GM23248 (cell line): ENCODE measurements around the gene KIAA1586. TPM values are rescaled to one million over a fixed set of nuclear protein-coding genes. Genes with fewer than 3 reads are reported as not detected.

Experiments used
- DNase-seq: peaks from one replicate; pipeline ENCODE4 v3.0.0-alpha.2; 2015
- H2AFZ ChIP-seq: fragments of 200-600 bp; sonication (generic); 2 replicates; pipeline ENCODE4 v1.6.1; 2016; ENCODE audit warnings: antibody characterized with exemption
- H3F3A ChIP-seq: fragments of 200-600 bp; sonication (generic); 2 replicates; pipeline ENCODE4 v1.6.1; 2016; ENCODE audit warnings: mild to moderate bottlenecking, antibody characterized with exemption, mixed run types; ENCODE audit not compliant: insufficient read depth
- H3K27ac ChIP-seq: fragments of 200-600 bp; sonication (generic); 2 replicates; pipeline ENCODE4 v1.5.1; 2016; ENCODE audit warnings: mild to moderate bottlenecking
- H3K27me3 ChIP-seq: fragments of 200-600 bp; sonication (generic); replicated peaks from 2 replicates; pipeline ENCODE4 v1.6.1; 2016; ENCODE audit warnings: mild to moderate bottlenecking; ENCODE audit not compliant: insufficient read depth
- H3K36me3 ChIP-seq: fragments of 200-600 bp; sonication (generic); 2 replicates; pipeline ENCODE4 v1.6.1; 2016; ENCODE audit warnings: low read depth, mild to moderate bottlenecking
- H3K4me1 ChIP-seq: fragments of 200-600 bp; sonication (generic); 2 replicates; pipeline ENCODE4 v1.6.1; 2016; ENCODE audit warnings: mild to moderate bottlenecking; ENCODE audit not compliant: insufficient read depth
- H3K4me2 ChIP-seq: fragments of 200-600 bp; sonication (generic); one replicate; pipeline ENCODE4 v1.6.1; 2016; ENCODE audit warnings: mild to moderate bottlenecking; ENCODE audit not compliant: unreplicated experiment
- H3K4me3 ChIP-seq: fragments of 200-600 bp; sonication (generic); 2 replicates; pipeline ENCODE4 v1.5.1; 2016; ENCODE audit warnings: mild to moderate bottlenecking
- H3K79me2 ChIP-seq: fragments of 200-600 bp; sonication (generic); 2 replicates; pipeline ENCODE4 v1.6.1; 2016; ENCODE audit warnings: mild to moderate bottlenecking; ENCODE audit not compliant: insufficient read depth
- H3K9ac ChIP-seq: fragments of 200-600 bp; sonication (generic); 2 replicates; pipeline ENCODE4 v1.6.1; 2016; ENCODE audit warnings: mild to moderate bottlenecking
- H3K9me2 ChIP-seq: fragments of 200-600 bp; sonication (generic); 2 replicates; pipeline ENCODE4 v1.6.1; 2016; ENCODE audit warnings: mixed run types, mild to moderate bottlenecking, moderate library complexity; ENCODE audit not compliant: insufficient read depth
- H3K9me3 ChIP-seq: fragments of 200-600 bp; sonication (generic); one replicate; pipeline ENCODE4 v1.6.1; 2017; ENCODE audit warnings: low read depth
- H4K20me1 ChIP-seq: fragments of 200-600 bp; sonication (generic); 2 replicates; pipeline ENCODE4 v1.6.0; 2016; ENCODE audit not compliant: insufficient read depth
- EZH2 ChIP-seq: fragments of 200-600 bp; sonication (generic); IDR thresholded peaks from 2 replicates; pipeline ENCODE4 v1.6.1; 2018; ENCODE audit warnings: antibody characterized with exemption, mild to moderate bottlenecking; ENCODE audit not compliant: insufficient read depth, poor library complexity, severe bottlenecking
- EZH2phosphoT487 ChIP-seq: fragments of 200-600 bp; sonication (generic); IDR thresholded peaks from 2 replicates; pipeline ENCODE4 v1.6.1; 2018; ENCODE audit warnings: antibody characterized with exemption, moderate library complexity, mild to moderate bottlenecking, low read depth; ENCODE audit not compliant: insufficient read depth
- WGBS, 2 experiments: methylation state at CpG; one replicate each; pipeline ENCODE4 v1.1.6; 2015 to 2017; ENCODE audit warnings: low lambda C conversion rate in 2 of 2, low coverage in 1 of 2; ENCODE audit errors: missing lambda C conversion rate in 2 of 2; 5-methylcytosine and 5-hydroxymethylcytosine counted together
- in situ Hi-C: fragments of 300-500 bp; cut with MboI; formaldehyde crosslinking; loops from 2 replicates; pipeline ENCODE4 v1.15.0; 2020
- polyA plus RNA-seq: library from polyadenylated mRNA; unstranded; fragments of >200 nt; fragmentation: Nextera tagmentation; extraction: Ambion mirVana; gene quantifications from 2 replicates; pipeline ENCODE4 v1.2.1, GENCODE V29; 2016
- total RNA-seq: library from RNA; depleted of rRNA; stranded (reverse); fragments of >200 nt; shearing (Covaris generic); gene quantifications from 2 replicates; pipeline ENCODE4 v1.2.3, GENCODE V29; 2014

The KIAA1586 gene
- total and polyA plus RNA-seq, 2 experiments from 2014 or later = 11.8 to 19.0 TPM

DNA sequence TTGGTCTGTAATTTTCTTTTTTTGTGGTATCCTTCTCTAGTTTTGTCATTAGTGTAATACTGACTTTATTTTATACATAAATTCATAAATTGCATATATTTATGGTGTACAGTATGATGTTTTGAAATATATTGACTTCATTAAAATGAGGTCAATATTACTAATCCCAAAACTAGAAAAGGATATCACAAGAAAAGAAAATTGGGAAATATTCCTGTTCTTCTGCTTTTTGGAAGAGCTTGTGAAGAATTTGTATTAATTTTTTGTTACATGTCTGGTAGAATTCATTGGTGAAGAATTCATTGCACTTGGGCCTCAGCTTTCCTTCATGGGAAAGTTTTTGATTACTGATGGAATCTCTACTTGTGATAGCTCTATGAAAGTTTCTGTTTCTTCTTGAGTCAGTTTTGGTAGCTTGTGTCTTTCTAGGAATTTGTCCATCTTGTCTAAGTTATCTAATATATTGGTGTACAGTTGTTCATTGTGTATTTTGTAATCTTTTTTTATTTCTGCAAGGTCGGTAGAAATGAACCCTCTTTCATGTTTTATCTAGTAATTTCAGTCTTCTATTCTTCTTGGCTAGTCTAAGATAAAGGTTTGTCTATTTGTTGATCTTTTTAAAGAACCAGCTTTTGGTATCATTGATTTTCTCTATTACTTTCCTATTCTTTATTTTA, 32.2 kb downstream of the KIAA1586 start:
- in situ Hi-C loops = no loop called here
- 54 to 60% methylated on average over 1 of the region's 1 CpG for WGBS, 2 experiments

GRCh38 chr6:57085471-57085870, 39.0 kb downstream of the KIAA1586 start:
- peaks cover 4% of the 10 kb centered on the region; the same call in 1 of the 2 replicates for H3F3A ChIP-seq
- in situ Hi-C loops = no loop called here

More for the DNA sequence above, 32.2 kb downstream of the KIAA1586 start:
- Histone ChIP-seq H3K27me3 (no peaks in the 10 kb centered on the region), H3K4me3 (no peak overlapping the region), H3K36me3 (no peaks in the 10 kb centered on the region), H3K9me3 (peaks cover 3% of the 10 kb centered on the region), H2AFZ (no peak overlapping the region), H3K79me2 (no peaks in the 10 kb centered on the region), H3K27ac (no peak overlapping the region), H3K9ac (no peak overlapping the region), H3K4me2 (no peak overlapping the region), H3K4me1 (no peaks in the 10 kb centered on the region), H3F3A (no peaks in the 10 kb centered on the region), H3K9me2 (no peaks in the 10 kb centered on the region), H4K20me1 (no peaks in the 10 kb centered on the region)
- DNase-seq = no peak
- TF ChIP-seq EZH2phosphoT487 (no peak), EZH2 (no peak)

DNA sequence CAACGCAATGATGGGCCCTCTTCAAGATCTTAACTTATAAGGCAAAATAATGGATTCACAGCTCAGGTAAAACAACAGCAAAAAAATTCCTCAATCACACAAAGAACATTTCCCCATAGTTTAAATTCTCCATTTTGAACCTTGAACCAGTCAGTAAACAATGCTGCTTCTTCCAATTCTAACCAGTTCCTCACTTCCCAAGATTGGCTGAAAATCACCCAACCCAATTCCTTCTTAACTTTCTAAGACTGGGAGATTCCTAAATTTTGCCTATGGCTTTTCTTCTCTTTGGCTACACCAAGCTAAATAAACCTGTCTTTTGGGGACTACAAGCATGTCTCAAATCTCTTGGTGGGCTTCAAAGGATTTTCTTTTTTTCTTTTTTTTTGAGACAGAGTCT, 40.4 kb downstream of the KIAA1586 start:
- Histone ChIP-seq H3K79me2 (peaks cover 6% of the 10 kb centered on the region), H3F3A (peaks cover 4% of the 10 kb centered on the region; the same call in 1 of the 2 replicates), H4K20me1 (peaks cover under 1% of the 10 kb centered on the region; the same call in 1 of the 2 replicates), H3K27me3 (no peaks in the 10 kb centered on the region), H2AFZ (no peak overlapping the region), H3K27ac (no peak overlapping the region), H3K4me1 (peaks cover 5% of the 10 kb centered on the region), H3K9ac (no peak overlapping the region), H3K4me3 (no peak overlapping the region), H3K4me2 (no peak overlapping the region), H3K9me2 (no peaks in the 10 kb centered on the region), H3K9me3 (no peaks in the 10 kb centered on the region), H3K36me3 (peaks cover 5% of the 10 kb centered on the region; the same call in 1 of the 2 replicates)
- TF ChIP-seq EZH2 = no peak
- no peak for TF ChIP-seq EZH2phosphoT487
- no peak for DNase-seq
- in situ Hi-C loops = no loop called here
- WGBS, 2 experiments = 100% methylated on average over 1 of the region's 1 CpG

More at GRCh38 chr6:57085471-57085870, 39.0 kb downstream of the KIAA1586 start:
- Histone ChIP-seq H4K20me1 (no peaks in the 10 kb centered on the region), H3K4me1 (no peaks in the 10 kb centered on the region; the same call in 1 of the 2 replicates), H3K9me2 (no peaks in the 10 kb centered on the region), H3K4me2 (no peak overlapping the region), H3K36me3 (no peaks in the 10 kb centered on the region), H3K9ac (no peak overlapping the region), H3K4me3 (no peak overlapping the region), H3K27me3 (no peaks in the 10 kb centered on the region), H3K27ac (no peak overlapping the region), H2AFZ (no peak overlapping the region), H3K79me2 (no peaks in the 10 kb centered on the region), H3K9me3 (peaks cover 2% of the 10 kb centered on the region)
- WGBS, 2 experiments = 29 to 36% methylated on average over 2 of the region's 2 CpGs
- DNase-seq = peak; percentile 30
- TF ChIP-seq EZH2phosphoT487 (no peak), EZH2 (no peak)

DNA sequence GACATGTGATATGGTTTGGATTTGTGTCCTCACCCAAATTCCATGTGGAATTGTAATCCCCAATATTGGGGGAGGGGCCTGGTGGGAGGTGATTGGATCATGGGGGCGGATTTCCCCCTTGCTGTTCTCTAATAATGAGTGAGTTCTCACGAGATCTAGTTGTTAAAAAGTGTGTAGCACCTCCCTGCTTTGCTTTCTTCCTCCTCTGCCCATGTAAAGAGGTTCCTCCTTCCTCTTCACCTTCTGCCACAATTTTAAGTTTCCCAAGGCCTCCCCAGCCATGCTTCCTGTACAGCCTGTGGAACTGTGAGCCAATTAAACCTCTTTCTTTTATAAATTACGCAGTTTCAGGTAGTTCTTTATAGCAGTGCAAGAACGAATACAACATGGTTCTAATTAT, 41.4 kb downstream of the KIAA1586 start:
- peaks cover 4% of the 10 kb centered on the region; the same call in 1 of the 2 replicates for H3F3A ChIP-seq
- no peaks in the 10 kb centered on the region for H3K9me2 ChIP-seq
- in situ Hi-C loops = no loop called here
- DNase-seq = no peak
- H3K4me2 ChIP-seq = no peak overlapping the region
- no peak overlapping the region for H2AFZ ChIP-seq
- no peak overlapping the region for H3K9ac ChIP-seq
- H3K27ac ChIP-seq = no peak overlapping the region
- WGBS, 2 experiments = 93 to 96% methylated on average over 4 of the region's 4 CpGs
- H3K4me1 ChIP-seq = peaks cover 15% of the 10 kb centered on the region
- peaks cover 8% of the 10 kb centered on the region; the same call in 1 of the 2 replicates for H4K20me1 ChIP-seq
- H3K79me2 ChIP-seq = peaks cover 17% of the 10 kb centered on the region
- H3K9me3 ChIP-seq = no peaks in the 10 kb centered on the region
- H3K27me3 ChIP-seq = no peaks in the 10 kb centered on the region
- no peak for TF ChIP-seq EZH2phosphoT487
- no peak for TF ChIP-seq EZH2
- H3K36me3 ChIP-seq = peaks cover 16% of the 10 kb centered on the region; the same call in 1 of the 2 replicates
- H3K4me3 ChIP-seq = no peak overlapping the region
